ENCODE data around the gene MOB1B. TPM values are rescaled to one million over a fixed set of nuclear protein-coding genes. Genes with fewer than 3 reads are reported as not detected.
"Not testable (repeated sequence)": the region's sequence is repeated elsewhere in the genome, so short reads cannot be mapped to it uniquely, and the experiment has no call there.

The MOB1B gene
- total and polyA plus RNA-seq, 2 of the 13 experiments (the other 11 are each of a cell fraction or from before 2014, with no cell fraction given), result 3.9 to 4.0 TPM

DNA sequence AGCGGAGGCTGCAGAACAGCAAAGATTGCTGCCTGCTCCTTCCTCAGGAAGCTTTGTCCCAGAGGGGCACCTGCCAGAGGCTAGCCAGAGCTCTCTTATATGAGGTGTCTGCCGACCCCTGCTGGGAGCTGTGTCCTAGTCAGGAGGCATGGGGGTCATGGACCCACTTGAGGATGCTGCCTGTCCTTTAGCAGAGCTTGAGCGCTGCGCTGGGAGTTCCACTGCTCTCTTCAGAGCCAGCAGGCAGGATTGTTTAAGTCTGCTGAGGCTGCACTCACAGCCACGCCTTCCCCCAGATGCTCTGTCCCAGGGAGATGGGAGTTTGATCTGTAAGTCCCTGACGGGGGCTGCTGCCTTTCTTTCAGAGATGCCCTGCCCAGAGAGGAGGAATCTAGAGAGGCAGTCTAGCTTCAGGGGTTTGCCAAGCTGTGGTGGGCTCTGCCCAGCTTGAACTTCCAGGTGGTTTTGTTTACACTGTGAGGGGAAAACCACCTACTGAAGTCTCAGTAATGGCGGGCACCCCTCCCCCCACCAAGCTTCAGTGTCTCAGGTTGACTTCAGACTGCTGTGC lies 102.2 kb downstream of the MOB1B start:
- WGBS (ENCODE audit: low lambda C conversion rate), result 94% methylated on average over 4 of the region's 7 CpGs
- ChIA-PET POLR2A (interaction anchor here (0.7 kb wide), 1 partner anchor 11 kb away, joined by 3 read pairs; the partner anchor contains the start of gene DCK), CTCF (ENCODE audit: low intra/inter-chr PET ratio, low total read pairs) (no interaction called here)
- Histone ChIP-seq H3K9ac (ENCODE audit: insufficient read depth, low read depth, low read length) (no peak overlapping the region), H3K27me3 (ENCODE audit: control insufficient read depth in 1 of 2, insufficient read depth in 2 of 2, low read length in 2 of 2) (no peaks in the 10 kb centered on the region), H3K27ac (ENCODE audit: extremely low read length, insufficient read depth, low read length) (no peak overlapping the region), H3K79me2 (ENCODE audit: insufficient read depth, low read length) (peaks cover 22% of the 10 kb centered on the region), H3K9me3 (ENCODE audit: low read length) (no peaks in the 10 kb centered on the region), H3K4me1 (ENCODE audit: insufficient read depth, low read length) (no peaks in the 10 kb centered on the region), H3K4me2 (ENCODE audit: low read depth, low read length) (no peak overlapping the region), H4K20me1 (ENCODE audit: insufficient read depth, low read length) (no peaks in the 10 kb centered on the region), H2AFZ (ENCODE audit: low read length) (no peak overlapping the region), H3K4me3 (replicated peaks in 1 of 3; ENCODE audit: insufficient read depth in 1 of 3, low read depth in 2 of 3, low read length in 3 of 3) (no peak overlapping the region), H3K36me3 (replicated peaks in 1 of 2; ENCODE audit: control insufficient read depth in 1 of 2, insufficient read depth in 2 of 2, low read length in 2 of 2) (no peaks in the 10 kb centered on the region)
- TF ChIP-seq STAG1 (CRISPR knock-in tag; IDR thresholded peaks at IDR 0.05), result peak; percentile 46
- TF ChIP-seq, protein P1, sequence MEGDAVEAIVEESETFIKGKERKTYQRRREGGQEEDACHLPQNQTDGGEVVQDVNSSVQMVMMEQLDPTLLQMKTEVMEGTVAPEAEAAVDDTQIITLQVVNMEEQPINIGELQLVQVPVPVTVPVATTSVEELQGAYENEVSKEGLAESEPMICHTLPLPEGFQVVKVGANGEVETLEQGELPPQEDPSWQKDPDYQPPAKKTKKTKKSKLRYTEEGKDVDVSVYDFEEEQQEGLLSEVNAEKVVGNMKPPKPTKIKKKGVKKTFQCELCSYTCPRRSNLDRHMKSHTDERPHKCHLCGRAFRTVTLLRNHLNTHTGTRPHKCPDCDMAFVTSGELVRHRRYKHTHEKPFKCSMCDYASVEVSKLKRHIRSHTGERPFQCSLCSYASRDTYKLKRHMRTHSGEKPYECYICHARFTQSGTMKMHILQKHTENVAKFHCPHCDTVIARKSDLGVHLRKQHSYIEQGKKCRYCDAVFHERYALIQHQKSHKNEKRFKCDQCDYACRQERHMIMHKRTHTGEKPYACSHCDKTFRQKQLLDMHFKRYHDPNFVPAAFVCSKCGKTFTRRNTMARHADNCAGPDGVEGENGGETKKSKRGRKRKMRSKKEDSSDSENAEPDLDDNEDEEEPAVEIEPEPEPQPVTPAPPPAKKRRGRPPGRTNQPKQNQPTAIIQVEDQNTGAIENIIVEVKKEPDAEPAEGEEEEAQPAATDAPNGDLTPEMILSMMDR (CRISPR knock-in tag; IDR thresholded peaks at IDR 0.05), result peak; percentile 37
- TF ChIP-seq, protein P2, sequence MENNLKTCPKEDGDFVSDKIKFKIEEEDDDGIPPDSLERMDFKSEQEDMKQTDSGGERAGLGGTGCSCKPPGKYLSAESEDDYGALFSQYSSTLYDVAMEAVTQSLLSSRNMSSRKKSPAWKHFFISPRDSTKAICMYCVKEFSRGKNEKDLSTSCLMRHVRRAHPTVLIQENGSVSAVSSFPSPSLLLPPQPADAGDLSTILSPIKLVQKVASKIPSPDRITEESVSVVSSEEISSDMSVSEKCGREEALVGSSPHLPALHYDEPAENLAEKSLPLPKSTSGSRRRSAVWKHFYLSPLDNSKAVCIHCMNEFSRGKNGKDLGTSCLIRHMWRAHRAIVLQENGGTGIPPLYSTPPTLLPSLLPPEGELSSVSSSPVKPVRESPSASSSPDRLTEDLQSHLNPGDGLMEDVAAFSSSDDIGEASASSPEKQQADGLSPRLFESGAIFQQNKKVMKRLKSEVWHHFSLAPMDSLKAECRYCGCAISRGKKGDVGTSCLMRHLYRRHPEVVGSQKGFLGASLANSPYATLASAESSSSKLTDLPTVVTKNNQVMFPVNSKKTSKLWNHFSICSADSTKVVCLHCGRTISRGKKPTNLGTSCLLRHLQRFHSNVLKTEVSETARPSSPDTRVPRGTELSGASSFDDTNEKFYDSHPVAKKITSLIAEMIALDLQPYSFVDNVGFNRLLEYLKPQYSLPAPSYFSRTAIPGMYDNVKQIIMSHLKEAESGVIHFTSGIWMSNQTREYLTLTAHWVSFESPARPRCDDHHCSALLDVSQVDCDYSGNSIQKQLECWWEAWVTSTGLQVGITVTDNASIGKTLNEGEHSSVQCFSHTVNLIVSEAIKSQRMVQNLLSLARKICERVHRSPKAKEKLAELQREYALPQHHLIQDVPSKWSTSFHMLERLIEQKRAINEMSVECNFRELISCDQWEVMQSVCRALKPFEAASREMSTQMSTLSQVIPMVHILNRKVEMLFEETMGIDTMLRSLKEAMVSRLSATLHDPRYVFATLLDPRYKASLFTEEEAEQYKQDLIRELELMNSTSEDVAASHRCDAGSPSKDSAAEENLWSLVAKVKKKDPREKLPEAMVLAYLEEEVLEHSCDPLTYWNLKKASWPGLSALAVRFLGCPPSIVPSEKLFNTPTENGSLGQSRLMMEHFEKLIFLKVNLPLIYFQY (CRISPR knock-in tag; IDR thresholded peaks at IDR 0.05; ENCODE audit: borderline replicate concordance), result no peak
- intact Hi-C loops (cut with micrococcal nuclease; ENCODE audit: unreplicated experiment), result no loop called here
- in situ Hi-C loops (cut with HindIII; ENCODE audit: extremely low pct_ligation_motif_present, low pct_unique_long_range_greater_than_20kb), result loop anchor here (25.0 kb wide), 1 partner anchor 342 kb away; the partner anchor contains the start of gene JCHAIN
- BruUV-seq (replicated peaks), result no TSS peak
- FAIRE-seq (no peak), ATAC-seq (peak; percentile 56; the same call in 2 of the 3 replicates), DNase-seq (ENCODE audit: low spot score) (peak; percentile 7)

DNA sequence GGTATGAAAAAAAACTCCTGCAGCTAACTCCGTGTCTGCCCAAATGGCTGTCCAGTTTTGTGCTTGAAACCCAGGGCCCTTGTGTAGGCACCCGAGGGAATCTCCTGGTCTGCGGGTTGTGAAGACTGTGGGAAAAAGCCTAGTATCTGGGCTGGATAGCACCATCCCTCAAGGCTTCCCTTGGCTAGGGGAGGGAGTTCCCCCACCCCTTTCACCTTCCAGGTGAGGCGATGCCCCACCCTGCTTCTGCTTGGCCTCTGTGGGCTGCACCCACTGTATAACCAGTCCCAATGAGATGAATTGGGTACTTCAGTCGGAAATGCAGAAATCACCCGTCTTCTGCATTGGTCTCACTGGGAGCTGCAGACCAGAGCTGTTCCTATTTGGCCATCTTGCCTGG lies 102.9 kb downstream of the MOB1B start:
- CTCF ChIA-PET (ENCODE audit: low intra/inter-chr PET ratio, low total read pairs); H2AFZ ChIP-seq (ENCODE audit: low read length); BruUV-seq (replicated peaks); FAIRE-seq; ATAC-seq; POLR2A ChIA-PET; H3K4me2 ChIP-seq (ENCODE audit: low read depth, low read length); H3K4me1 ChIP-seq (ENCODE audit: insufficient read depth, low read length); H3K9ac ChIP-seq (ENCODE audit: insufficient read depth, low read depth, low read length); H3K4me3 ChIP-seq (replicated peaks in 1 of 3; ENCODE audit: insufficient read depth in 1 of 3, low read depth in 2 of 3, low read length in 3 of 3); intact Hi-C loops (cut with micrococcal nuclease; ENCODE audit: unreplicated experiment); H3K36me3 ChIP-seq (replicated peaks in 1 of 2; ENCODE audit: control insufficient read depth in 1 of 2, insufficient read depth in 2 of 2, low read length in 2 of 2); H3K9me3 ChIP-seq (ENCODE audit: low read length); H3K27ac ChIP-seq (ENCODE audit: extremely low read length, insufficient read depth, low read length); H4K20me1 ChIP-seq (ENCODE audit: insufficient read depth, low read length); DNase-seq (ENCODE audit: low spot score); H3K27me3 ChIP-seq (ENCODE audit: control insufficient read depth in 1 of 2, insufficient read depth in 2 of 2, low read length in 2 of 2): not testable (repeated sequence)
- peaks cover 23% of the 10 kb centered on the region for H3K79me2 ChIP-seq (ENCODE audit: insufficient read depth, low read length)
- WGBS (ENCODE audit: low lambda C conversion rate), result 100% methylated on average over 3 of the region's 6 CpGs
- in situ Hi-C loops (cut with HindIII; ENCODE audit: extremely low pct_ligation_motif_present, low pct_unique_long_range_greater_than_20kb), result loop anchor here (25.0 kb wide), 1 partner anchor 343 kb away; the partner anchor contains the start of gene JCHAIN
